Measurements from ENCODE around the gene KIF15.

Gene KIF15

DNA sequence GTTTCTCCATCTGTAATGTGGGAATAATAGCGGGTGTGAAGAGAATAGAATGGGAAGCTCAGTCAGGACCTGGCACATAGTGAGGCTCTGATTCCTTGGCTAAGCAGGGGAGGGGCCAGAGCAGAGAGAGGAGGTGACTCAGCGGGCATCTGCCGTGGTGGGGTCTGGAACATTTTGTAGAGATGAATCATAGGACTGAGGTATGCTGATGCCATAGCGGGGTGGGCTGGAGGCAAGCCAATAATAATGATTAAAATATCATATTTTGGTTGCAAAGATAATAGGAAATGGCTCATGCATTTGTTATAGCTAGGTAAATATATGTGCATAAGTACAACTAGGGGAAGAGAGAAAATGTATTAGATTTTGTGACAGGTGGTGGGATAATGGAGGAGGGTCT lies 124.0 kb downstream of the KIF15 start (continued):
- TF ChIP-seq, protein P1, sequence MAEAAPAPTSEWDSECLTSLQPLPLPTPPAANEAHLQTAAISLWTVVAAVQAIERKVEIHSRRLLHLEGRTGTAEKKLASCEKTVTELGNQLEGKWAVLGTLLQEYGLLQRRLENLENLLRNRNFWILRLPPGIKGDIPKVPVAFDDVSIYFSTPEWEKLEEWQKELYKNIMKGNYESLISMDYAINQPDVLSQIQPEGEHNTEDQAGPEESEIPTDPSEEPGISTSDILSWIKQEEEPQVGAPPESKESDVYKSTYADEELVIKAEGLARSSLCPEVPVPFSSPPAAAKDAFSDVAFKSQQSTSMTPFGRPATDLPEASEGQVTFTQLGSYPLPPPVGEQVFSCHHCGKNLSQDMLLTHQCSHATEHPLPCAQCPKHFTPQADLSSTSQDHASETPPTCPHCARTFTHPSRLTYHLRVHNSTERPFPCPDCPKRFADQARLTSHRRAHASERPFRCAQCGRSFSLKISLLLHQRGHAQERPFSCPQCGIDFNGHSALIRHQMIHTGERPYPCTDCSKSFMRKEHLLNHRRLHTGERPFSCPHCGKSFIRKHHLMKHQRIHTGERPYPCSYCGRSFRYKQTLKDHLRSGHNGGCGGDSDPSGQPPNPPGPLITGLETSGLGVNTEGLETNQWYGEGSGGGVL (tag by site-specific recombination; IDR thresholded peaks at IDR 0.05), result peak; percentile 34; the same call in 1 of the 2 replicates
- TF ChIP-seq ZNF132 (tag by site-specific recombination; IDR thresholded peaks at IDR 0.05; ENCODE audit: borderline replicate concordance) (no peak), ZNF16 (tag by site-specific recombination; IDR thresholded peaks at IDR 0.05; ENCODE audit: low read depth) (no peak), ZSCAN16 (tag by site-specific recombination; IDR thresholded peaks at IDR 0.05) (no peak), ZNF621 (tag by site-specific recombination; IDR thresholded peaks at IDR 0.05) (no peak), ZNF2 (tag by site-specific recombination; IDR thresholded peaks at IDR 0.05) (no peak), ZNF785 (tag by site-specific recombination; IDR thresholded peaks at IDR 0.05) (no peak), ZXDB (tag by site-specific recombination; IDR thresholded peaks at IDR 0.05) (no peak), SCRT2 (tag by site-specific recombination; IDR thresholded peaks at IDR 0.05) (no peak), ZNF174 (tag by site-specific recombination; IDR thresholded peaks at IDR 0.05) (no peak), GLIS2 (tag by site-specific recombination; IDR thresholded peaks at IDR 0.05) (peak; percentile 45), ZNF157 (tag by site-specific recombination; IDR thresholded peaks at IDR 0.05) (no peak), ZNF623 (tag by site-specific recombination; IDR thresholded peaks at IDR 0.05) (no peak), ZNF596 (tag by site-specific recombination; IDR thresholded peaks at IDR 0.05) (no peak), ZNF654 (tag by site-specific recombination; IDR thresholded peaks at IDR 0.05; ENCODE audit: low read depth) (no peak), ZNF792 (tag by site-specific recombination; IDR thresholded peaks at IDR 0.05) (no peak), ZNF169 (tag by site-specific recombination; IDR thresholded peaks at IDR 0.05) (no peak), ZNF23 (tag by site-specific recombination; IDR thresholded peaks at IDR 0.05; ENCODE audit: borderline replicate concordance) (no peak), ZNF354C (tag by site-specific recombination; IDR thresholded peaks at IDR 0.05; ENCODE audit: borderline replicate concordance, low read depth) (no peak), ZBTB8A (tag by site-specific recombination; IDR thresholded peaks at IDR 0.05) (no peak)
- TF ChIP-seq, protein P2, sequence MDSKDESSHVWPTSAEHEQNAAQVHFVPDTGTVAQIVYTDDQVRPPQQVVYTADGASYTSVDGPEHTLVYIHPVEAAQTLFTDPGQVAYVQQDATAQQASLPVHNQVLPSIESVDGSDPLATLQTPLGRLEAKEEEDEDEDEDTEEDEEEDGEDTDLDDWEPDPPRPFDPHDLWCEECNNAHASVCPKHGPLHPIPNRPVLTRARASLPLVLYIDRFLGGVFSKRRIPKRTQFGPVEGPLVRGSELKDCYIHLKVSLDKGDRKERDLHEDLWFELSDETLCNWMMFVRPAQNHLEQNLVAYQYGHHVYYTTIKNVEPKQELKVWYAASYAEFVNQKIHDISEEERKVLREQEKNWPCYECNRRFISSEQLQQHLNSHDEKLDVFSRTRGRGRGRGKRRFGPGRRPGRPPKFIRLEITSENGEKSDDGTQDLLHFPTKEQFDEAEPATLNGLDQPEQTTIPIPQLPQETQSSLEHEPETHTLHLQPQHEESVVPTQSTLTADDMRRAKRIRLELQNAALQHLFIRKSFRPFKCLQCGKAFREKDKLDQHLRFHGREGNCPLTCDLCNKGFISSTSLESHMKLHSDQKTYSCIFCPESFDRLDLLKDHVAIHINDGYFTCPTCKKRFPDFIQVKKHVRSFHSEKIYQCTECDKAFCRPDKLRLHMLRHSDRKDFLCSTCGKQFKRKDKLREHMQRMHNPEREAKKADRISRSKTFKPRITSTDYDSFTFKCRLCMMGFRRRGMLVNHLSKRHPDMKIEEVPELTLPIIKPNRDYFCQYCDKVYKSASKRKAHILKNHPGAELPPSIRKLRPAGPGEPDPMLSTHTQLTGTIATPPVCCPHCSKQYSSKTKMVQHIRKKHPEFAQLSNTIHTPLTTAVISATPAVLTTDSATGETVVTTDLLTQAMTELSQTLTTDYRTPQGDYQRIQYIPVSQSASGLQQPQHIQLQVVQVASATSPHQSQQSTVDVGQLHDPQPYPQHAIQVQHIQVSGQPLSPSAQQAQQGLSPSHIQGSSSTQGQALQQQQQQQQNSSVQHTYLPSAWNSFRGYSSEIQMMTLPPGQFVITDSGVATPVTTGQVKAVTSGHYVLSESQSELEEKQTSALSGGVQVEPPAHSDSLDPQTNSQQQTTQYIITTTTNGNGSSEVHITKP (tag by site-specific recombination; IDR thresholded peaks at IDR 0.05), result peak; percentile 49
- TF ChIP-seq, protein P3, sequence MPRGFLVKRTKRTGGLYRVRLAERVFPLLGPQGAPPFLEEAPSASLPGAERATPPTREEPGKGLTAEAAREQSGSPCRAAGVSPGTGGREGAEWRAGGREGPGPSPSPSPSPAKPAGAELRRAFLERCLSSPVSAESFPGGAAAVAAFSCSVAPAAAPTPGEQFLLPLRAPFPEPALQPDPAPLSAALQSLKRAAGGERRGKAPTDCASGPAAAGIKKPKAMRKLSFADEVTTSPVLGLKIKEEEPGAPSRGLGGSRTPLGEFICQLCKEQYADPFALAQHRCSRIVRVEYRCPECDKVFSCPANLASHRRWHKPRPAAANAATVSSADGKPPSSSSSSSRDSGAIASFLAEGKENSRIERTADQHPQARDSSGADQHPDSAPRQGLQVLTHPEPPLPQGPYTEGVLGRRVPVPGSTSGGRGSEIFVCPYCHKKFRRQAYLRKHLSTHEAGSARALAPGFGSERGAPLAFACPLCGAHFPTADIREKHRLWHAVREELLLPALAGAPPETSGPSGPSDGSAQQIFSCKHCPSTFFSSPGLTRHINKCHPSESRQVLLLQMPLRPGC (tag by site-specific recombination; IDR thresholded peaks at IDR 0.05), result peak; percentile 50; the same call in 1 of the 2 replicates
- TF ChIP-seq, protein P4, sequence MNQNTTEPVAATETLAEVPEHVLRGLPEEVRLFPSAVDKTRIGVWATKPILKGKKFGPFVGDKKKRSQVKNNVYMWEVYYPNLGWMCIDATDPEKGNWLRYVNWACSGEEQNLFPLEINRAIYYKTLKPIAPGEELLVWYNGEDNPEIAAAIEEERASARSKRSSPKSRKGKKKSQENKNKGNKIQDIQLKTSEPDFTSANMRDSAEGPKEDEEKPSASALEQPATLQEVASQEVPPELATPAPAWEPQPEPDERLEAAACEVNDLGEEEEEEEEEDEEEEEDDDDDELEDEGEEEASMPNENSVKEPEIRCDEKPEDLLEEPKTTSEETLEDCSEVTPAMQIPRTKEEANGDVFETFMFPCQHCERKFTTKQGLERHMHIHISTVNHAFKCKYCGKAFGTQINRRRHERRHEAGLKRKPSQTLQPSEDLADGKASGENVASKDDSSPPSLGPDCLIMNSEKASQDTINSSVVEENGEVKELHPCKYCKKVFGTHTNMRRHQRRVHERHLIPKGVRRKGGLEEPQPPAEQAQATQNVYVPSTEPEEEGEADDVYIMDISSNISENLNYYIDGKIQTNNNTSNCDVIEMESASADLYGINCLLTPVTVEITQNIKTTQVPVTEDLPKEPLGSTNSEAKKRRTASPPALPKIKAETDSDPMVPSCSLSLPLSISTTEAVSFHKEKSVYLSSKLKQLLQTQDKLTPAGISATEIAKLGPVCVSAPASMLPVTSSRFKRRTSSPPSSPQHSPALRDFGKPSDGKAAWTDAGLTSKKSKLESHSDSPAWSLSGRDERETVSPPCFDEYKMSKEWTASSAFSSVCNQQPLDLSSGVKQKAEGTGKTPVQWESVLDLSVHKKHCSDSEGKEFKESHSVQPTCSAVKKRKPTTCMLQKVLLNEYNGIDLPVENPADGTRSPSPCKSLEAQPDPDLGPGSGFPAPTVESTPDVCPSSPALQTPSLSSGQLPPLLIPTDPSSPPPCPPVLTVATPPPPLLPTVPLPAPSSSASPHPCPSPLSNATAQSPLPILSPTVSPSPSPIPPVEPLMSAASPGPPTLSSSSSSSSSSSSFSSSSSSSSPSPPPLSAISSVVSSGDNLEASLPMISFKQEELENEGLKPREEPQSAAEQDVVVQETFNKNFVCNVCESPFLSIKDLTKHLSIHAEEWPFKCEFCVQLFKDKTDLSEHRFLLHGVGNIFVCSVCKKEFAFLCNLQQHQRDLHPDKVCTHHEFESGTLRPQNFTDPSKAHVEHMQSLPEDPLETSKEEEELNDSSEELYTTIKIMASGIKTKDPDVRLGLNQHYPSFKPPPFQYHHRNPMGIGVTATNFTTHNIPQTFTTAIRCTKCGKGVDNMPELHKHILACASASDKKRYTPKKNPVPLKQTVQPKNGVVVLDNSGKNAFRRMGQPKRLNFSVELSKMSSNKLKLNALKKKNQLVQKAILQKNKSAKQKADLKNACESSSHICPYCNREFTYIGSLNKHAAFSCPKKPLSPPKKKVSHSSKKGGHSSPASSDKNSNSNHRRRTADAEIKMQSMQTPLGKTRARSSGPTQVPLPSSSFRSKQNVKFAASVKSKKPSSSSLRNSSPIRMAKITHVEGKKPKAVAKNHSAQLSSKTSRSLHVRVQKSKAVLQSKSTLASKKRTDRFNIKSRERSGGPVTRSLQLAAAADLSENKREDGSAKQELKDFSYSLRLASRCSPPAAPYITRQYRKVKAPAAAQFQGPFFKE (tag by site-specific recombination; IDR thresholded peaks at IDR 0.05; ENCODE audit: borderline replicate concordance), result no peak
- TF ChIP-seq, protein P5, sequence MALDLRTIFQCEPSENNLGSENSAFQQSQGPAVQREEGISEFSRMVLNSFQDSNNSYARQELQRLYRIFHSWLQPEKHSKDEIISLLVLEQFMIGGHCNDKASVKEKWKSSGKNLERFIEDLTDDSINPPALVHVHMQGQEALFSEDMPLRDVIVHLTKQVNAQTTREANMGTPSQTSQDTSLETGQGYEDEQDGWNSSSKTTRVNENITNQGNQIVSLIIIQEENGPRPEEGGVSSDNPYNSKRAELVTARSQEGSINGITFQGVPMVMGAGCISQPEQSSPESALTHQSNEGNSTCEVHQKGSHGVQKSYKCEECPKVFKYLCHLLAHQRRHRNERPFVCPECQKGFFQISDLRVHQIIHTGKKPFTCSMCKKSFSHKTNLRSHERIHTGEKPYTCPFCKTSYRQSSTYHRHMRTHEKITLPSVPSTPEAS (tag by site-specific recombination; IDR thresholded peaks at IDR 0.05), result no peak
- TF ChIP-seq, protein P6, sequence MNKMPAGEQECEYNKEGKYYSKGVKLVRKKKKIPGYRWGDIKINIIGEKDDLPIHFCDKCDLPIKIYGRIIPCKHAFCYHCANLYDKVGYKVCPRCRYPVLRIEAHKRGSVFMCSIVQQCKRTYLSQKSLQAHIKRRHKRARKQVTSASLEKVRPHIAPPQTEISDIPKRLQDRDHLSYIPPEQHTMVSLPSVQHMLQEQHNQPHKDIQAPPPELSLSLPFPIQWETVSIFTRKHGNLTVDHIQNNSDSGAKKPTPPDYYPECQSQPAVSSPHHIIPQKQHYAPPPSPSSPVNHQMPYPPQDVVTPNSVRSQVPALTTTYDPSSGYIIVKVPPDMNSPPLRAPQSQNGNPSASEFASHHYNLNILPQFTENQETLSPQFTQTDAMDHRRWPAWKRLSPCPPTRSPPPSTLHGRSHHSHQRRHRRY (tag by site-specific recombination; IDR thresholded peaks at IDR 0.05), result no peak
